Activated CD8-positive, alpha-beta memory T cell treated with anti-CD3 and anti-CD28 coated beads for 1 hour (primary cell): ENCODE data around the gene ECPAS.
"Not testable (repeated sequence)": the region's sequence is repeated elsewhere in the genome, so short reads cannot be mapped to it uniquely, and the experiment has no call there.

Source experiments
- DNase-seq, 2 donors: peaks; one replicate each; pipeline ENCODE4 v3.0.0-alpha.2; 2020; ENCODE audit warnings: low read depth in 1 of 2; ENCODE audit errors: extremely low read depth in 1 of 2

The ECPAS gene

GRCh38 chr9:111429175-111429574 is 55.0 kb downstream of the ECPAS start:
- DNase-seq = no peak

GRCh38 chr9:111427186-111427585 is 57.0 kb downstream of the ECPAS start:
- DNase-seq = no peak

- no peak for DNase-seq
Observed at GRCh38 chr9:111423389-111423788, 60.8 kb downstream of the ECPAS start.

GRCh38 chr9:111414406-111414805 is 69.8 kb downstream of the ECPAS start:
- DNase-seq = no peak

GRCh38 chr9:111413996-111414395 is 70.2 kb downstream of the ECPAS start:
- DNase-seq = no peak

DNA sequence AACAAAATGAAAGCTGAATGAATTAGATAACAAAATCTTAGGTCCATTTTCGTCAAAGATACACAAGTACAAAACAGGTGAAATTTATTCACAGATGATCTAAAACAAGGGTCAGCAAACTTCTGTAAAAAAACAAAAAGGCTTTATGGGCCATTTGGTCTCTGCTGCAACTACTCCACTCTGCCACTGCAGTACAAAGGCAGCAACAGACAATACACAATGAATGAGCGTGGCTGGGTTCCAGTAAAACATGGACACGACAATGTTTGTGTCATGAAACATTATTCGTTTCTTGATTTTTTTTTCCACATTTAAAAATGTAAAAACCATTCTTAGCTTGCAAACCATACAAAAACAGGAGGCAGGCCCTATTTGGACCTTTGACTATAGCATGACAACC is 71.9 kb downstream of the ECPAS start:
- no peak for DNase-seq

- DNase-seq = no peak
Observed at GRCh38 chr9:111411266-111411665, 72.9 kb downstream of the ECPAS start.

GRCh38 chr9:111407813-111408212 is 76.4 kb downstream of the ECPAS start:
- no peak for DNase-seq

DNA sequence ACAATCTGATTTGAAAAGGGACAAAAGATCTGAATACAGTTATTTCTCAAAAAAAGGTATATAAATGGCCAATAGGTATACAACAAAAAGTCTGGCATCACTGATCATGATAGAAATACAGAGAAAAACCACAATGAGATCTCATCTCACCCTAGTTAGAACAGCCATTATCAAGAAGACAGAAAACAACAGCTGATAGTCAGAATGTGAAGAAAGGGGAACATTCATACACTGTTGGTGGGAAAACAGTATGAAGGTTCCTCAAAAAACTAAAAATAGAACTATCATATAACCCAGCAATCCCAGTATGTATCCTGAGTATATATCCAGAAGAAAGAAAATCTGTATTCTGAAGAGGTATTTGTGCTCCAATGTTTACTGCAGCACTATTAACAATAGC is 78.5 kb downstream of the ECPAS start:
- DNase-seq = no peak

- not testable (repeated sequence) for DNase-seq
Observed at GRCh38 chr9:111401486-111401885, 82.7 kb downstream of the ECPAS start.

GRCh38 chr9:111400564-111400898 is 83.7 kb downstream of the ECPAS start:
- no peak for DNase-seq

GRCh38 chr9:111399772-111400563 is 84.2 kb downstream of the ECPAS start:
- DNase-seq = no peak

DNA sequence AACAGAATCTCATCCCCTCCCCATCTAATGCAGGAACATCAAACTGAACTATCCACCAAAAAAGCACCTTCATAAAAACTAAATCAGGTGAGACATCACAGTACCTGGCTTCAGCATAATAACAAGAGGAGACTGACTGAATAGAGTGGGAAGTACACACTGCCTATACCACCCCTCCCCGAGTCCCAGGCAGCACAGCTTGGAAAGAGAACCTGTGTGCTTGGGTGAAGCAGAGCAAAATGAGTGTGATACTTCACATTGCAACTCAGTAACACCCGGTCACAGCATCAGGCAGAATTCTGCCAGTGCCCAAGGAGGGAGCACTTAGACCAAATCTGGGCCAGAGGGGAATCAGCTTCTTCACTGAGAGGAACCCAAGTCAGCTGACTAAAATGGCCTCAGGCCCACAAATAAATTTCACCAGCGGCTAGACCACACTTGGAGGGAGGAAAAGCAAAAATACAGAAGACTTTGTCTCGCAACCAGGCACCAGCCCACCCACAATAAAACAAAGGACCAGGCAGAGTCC is 84.9 kb downstream of the ECPAS start:
- no peak for DNase-seq

DNA sequence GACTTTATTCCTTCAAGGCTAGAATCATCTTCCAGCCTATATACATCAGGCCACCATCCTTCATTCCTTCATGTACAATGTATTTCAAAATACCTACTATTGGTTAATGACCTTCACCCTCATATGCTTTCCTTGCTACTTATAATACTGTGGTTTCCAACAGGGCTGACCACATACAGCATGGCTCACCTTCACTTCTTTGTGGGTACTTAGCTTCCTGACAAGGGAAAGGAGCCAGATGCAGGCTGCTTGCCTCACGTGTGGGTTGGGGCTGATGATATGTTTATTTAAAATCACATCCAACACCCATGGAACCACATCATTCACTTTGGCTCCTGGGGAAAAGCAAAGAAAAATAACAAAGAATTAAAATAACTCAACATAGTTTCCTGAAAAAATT is 90.2 kb downstream of the ECPAS start:
- DNase-seq = no peak

DNA sequence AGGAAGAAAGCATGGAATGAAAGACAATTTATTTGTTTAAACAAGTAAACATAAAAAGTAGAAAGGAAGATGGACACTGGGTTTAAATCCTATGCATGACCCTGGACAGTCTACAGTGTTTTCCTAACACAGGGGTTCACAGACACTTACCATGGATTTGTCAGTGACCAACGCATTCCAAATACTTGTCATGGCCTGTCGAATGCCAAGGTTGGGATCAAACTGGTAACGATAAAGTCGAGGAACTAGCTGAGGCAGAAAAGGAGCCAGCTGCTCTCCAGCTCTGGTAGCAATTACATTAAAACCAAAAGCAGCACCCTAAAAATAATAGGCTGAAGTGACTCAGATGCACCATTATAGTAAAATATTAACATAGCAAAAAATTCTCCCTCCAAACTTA is 94.8 kb downstream of the ECPAS start:
- no peak for DNase-seq

DNA sequence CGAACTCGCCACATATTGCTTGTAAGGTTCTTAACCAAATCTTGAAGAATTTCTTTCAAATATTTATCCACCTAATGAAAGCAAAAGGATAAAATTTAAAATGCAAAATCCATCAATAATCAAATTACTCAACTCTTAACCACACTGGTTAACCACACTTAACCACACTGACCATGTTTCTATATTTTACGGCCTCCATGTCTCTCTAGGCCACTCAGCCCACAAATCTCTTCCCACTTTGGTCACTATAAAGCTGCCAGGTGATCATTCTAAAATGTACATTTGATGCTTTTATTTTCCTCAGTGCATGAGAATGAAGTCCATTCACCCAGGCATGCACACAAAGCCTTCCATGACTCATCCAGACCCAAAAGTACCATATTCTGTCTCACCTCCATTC is 97.8 kb downstream of the ECPAS start:
- no peak for DNase-seq

- no peak for DNase-seq
Observed at GRCh38 chr9:111381006-111381405, 103.2 kb downstream of the ECPAS start.

- DNase-seq = no peak
Observed at GRCh38 chr9:111375817-111376564, 108.2 kb downstream of the ECPAS start.

DNA sequence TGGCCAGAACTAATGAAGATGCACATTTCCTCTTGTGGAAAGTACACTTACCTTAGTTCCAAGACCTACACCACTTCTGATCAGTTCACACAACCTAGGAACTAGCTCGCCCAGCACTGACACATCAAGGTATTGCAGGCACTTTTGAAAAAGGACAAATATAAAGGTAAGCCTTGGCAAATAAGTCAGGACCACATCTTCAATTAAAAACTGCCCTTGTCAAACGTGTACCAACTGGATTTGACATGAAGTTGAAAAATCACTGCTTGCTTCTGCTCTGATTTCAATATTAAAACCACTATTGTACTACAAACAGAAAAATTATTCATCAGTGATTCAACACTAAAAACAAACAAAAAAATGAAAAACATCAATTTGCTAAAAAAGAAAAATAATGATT is 109.1 kb downstream of the ECPAS start:
- no peak for DNase-seq

GRCh38 chr9:111372297-111372696 is 111.9 kb downstream of the ECPAS start:
- DNase-seq = no peak

DNA sequence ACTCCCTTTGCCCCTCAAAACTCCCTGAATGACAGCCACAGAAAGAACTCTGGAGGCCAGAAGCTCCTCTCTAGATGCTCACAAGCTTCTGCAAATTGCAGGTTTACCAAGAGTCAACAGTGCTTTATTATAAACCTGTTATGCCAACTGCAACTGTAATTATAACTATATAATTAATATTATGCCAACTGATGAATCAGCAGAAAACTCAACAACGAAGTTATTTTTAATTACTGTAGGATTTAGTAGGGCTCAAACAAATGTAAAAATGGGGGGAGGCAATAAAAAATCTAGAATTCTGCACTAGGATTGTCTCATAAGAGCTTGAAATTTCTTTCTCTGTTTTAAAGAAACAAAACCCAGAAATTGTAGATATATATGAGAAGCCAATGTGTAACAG is 117.2 kb downstream of the ECPAS start:
- no peak for DNase-seq

DNA sequence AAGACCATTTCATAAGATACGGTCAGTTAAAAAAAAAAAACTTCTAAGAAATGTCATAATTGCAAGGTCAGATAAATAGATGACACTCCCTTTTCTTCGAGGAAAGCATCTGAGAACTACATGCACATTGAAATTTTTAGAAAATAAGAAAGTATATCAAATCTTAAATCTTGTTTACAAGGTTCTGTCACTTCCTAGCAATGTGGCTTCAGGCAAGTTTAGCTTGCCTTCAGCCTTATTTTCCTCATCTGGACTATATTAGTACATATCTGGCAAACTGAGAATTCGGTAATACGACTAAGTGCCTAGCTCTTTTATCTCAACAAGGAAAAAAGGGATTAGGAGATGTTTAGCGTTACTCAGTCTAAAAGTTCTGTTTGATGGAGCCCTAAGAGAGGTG is 121.7 kb downstream of the ECPAS start:
- DNase-seq = no peak
